Breast epithelium (tissue), 4 donors: ENCODE data around the gene FBXL13. TPM values are rescaled to one million over a fixed set of nuclear protein-coding genes. Genes with fewer than 3 reads are reported as not detected.

Experiments used
- DNase-seq, 2 donors: peaks; one replicate each; pipeline ENCODE4 v3.0.0-alpha.2; 2019; ENCODE audit warnings: low spot score in 2 of 2
- H3K27ac ChIP-seq, 2 donors: fragments of 200-600 bp; sonication (generic) in 1 of 2; one replicate each; pipeline ENCODE4 v1.5.1; 2016 to 2019; ENCODE audit warnings: mild to moderate bottlenecking in 1 of 2
- H3K27me3 ChIP-seq, 2 donors: fragments of 200-600 bp; sonication (generic) in 1 of 2; one replicate each; pipeline versions ENCODE4 v1.5.1 to v1.6.0; 2017 to 2019; ENCODE audit warnings: control low read depth in 1 of 2, mild to moderate bottlenecking in 1 of 2
- H3K36me3 ChIP-seq: fragments of 200-600 bp; one replicate; pipeline ENCODE4 v1.5.1; 2019
- H3K4me1 ChIP-seq, 2 donors: fragments of 200-600 bp; sonication (generic); one replicate each; pipeline ENCODE4 v1.5.1; 2016 to 2019; ENCODE audit warnings: control low read depth in 1 of 2
- H3K4me3 ChIP-seq, 3 donors: fragments of 200-600 bp; sonication (generic); 1 replicate in 2 of 3; 2 replicates in 1 of 3; pipeline ENCODE4 v1.5.1; 2016 to 2019; ENCODE audit warnings: mild to moderate bottlenecking in 3 of 3, moderate library complexity in 2 of 3
- H3K9me3 ChIP-seq, 2 donors: fragments of 200-600 bp; sonication (generic) in 1 of 2; one replicate each; pipeline ENCODE4 v1.5.1; 2016 to 2019; ENCODE audit warnings: control low read depth in 1 of 2
- POLR2A ChIP-seq: fragments of 450-650 bp; IDR thresholded peaks from one replicate; pipeline ENCODE4 v1.6.1; 2016; ENCODE audit warnings: antibody characterized with exemption, mild to moderate bottlenecking, moderate library complexity
- POLR2AphosphoS5 ChIP-seq, 3 donors: sonication (generic); formaldehyde crosslinking; IDR thresholded peaks; one replicate each; pipeline ENCODE4 v1.6.1; 2017; ENCODE audit warnings: antibody characterized with exemption in 3 of 3
- intact Hi-C: fragments of 100-400 bp; cut with DNase I; formaldehyde crosslinking; loops from one replicate; pipeline ENCODE4 v1.15.1; 2023; ENCODE audit warnings: low total_unique reads
- total RNA-seq, 3 donors: library from RNA; depleted of rRNA; stranded (reverse); fragments of >200 nt; gene quantifications; one replicate each; pipeline ENCODE4 v1.1.0, GENCODE V29; 2016
- TF ChIP-seq, protein P1 (sequence below), 3 donors: fragments of 450-650 bp; IDR thresholded peaks; one replicate each; pipeline ENCODE4 v1.5.1; 2016 to 2017; ENCODE audit warnings: antibody characterized with exemption in 3 of 3, mild to moderate bottlenecking in 3 of 3, moderate library complexity in 3 of 3

FBXL13 gene
- total RNA-seq, 3 donors from 2014 or later = 1.1 to 4.2 (median 3.3) TPM

DNA sequence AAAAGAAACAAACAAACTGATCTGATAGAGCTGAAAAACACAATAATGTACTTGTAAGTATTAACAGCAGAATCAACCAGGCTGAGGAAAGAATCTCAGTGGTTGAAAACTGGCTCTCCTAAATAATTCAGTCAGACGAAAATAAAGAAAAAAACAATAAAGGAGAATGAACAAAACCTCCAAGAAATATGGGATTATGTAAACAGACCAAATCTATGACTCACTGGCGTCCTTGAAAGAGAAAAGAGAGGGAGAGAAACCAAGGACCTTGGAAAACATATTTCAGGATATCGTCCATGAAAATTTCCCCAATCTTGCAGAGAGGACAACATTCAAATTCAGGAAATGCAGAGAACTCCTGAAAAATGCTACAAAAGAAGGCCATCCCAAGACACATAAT lies 62.9 kb downstream of the FBXL13 start:
- Histone ChIP-seq H3K27ac (no peak overlapping the region), H3K4me1 (no peaks in the 10 kb centered on the region), H3K36me3 (no peaks in the 10 kb centered on the region), H3K27me3 (no peaks in the 10 kb centered on the region), H3K9me3 (peaks cover 5 to 7% of the 10 kb centered on the region in 2 donors), H3K4me3 (no peak overlapping the region)
- intact Hi-C loops = no loop called here
- TF ChIP-seq, protein P1, sequence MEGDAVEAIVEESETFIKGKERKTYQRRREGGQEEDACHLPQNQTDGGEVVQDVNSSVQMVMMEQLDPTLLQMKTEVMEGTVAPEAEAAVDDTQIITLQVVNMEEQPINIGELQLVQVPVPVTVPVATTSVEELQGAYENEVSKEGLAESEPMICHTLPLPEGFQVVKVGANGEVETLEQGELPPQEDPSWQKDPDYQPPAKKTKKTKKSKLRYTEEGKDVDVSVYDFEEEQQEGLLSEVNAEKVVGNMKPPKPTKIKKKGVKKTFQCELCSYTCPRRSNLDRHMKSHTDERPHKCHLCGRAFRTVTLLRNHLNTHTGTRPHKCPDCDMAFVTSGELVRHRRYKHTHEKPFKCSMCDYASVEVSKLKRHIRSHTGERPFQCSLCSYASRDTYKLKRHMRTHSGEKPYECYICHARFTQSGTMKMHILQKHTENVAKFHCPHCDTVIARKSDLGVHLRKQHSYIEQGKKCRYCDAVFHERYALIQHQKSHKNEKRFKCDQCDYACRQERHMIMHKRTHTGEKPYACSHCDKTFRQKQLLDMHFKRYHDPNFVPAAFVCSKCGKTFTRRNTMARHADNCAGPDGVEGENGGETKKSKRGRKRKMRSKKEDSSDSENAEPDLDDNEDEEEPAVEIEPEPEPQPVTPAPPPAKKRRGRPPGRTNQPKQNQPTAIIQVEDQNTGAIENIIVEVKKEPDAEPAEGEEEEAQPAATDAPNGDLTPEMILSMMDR (IDR thresholded peaks at IDR 0.05) = no peak
- TF ChIP-seq POLR2A (no peak), POLR2AphosphoS5 (IDR thresholded peaks at IDR 0.05) (no peak)
- no peak for DNase-seq

DNA sequence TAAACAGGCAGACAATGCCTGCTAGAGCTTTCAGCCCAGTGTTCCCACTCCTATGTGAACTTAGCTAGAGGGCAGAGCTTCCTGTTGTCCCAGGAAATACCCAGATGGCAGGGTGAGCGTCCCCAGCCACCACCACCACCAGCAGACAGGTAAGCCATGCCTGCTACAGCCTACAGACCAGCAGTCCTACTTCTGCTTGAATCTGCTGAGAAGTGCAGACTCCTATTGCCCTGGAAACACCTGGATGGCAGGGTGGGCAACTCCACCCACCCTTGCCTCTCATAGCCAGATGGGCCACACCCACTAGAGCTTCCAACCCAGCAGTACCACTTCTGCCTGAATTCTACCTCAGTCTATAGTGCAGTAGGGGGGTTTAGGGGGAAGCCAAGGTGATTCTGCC lies 64.4 kb downstream of the FBXL13 start:
- TF ChIP-seq POLR2AphosphoS5 (IDR thresholded peaks at IDR 0.05) = no peak
- no peak for TF ChIP-seq POLR2A
- TF ChIP-seq, protein P1 (IDR thresholded peaks at IDR 0.05) = no peak
- Histone ChIP-seq H3K27ac (no peak overlapping the region), H3K9me3 (no peaks in the 10 kb centered on the region), H3K4me1 (no peaks in the 10 kb centered on the region), H3K27me3 (no peaks in the 10 kb centered on the region), H3K36me3 (no peaks in the 10 kb centered on the region), H3K4me3 (no peak overlapping the region)
- intact Hi-C loops = no loop called here
- DNase-seq = no peak

GRCh38 chr7:103009466-103010185 lies 65.0 kb downstream of the FBXL13 start:
- DNase-seq = no peak
- intact Hi-C loops = no loop called here
- TF ChIP-seq, protein P1 (IDR thresholded peaks at IDR 0.05) = no peak
- TF ChIP-seq POLR2A (no peak), POLR2AphosphoS5 (IDR thresholded peaks at IDR 0.05) (no peak)

DNA sequence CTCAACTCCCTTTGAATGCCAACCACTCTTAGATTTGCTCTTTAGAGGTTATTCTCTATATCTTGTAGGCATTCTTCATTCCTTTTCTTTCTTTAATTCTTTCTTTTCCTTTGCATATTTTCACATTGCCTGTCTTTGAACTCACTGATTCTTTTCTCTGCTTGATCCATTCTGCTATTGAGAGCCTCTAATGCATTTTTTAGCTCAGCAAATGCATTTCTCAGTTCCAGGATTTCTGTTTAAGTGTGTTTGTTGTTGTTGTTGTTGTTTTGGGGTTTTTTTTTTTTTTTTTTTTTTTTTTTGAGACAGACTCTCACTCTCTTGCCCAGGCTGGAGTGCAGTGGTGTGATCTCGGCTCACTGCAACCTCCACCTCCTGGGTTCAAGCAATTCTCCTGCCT lies 71.6 kb downstream of the FBXL13 start:
- TF ChIP-seq, protein P1 (IDR thresholded peaks at IDR 0.05) = no peak
- TF ChIP-seq POLR2AphosphoS5 (IDR thresholded peaks at IDR 0.05) (no peak), POLR2A (no peak)
- Histone ChIP-seq H3K4me1 (no peaks in the 10 kb centered on the region), H3K36me3 (no peaks in the 10 kb centered on the region), H3K27ac (no peak overlapping the region), H3K27me3 (no peaks in the 10 kb centered on the region), H3K9me3 (peaks cover 11 to 18% of the 10 kb centered on the region in 2 donors), H3K4me3 (no peak overlapping the region)
- intact Hi-C loops = no loop called here
- DNase-seq = no peak

More at GRCh38 chr7:103009466-103010185, 65.0 kb downstream of the FBXL13 start:
- Histone ChIP-seq H3K4me3 (no peak overlapping the region), H3K36me3 (no peaks in the 10 kb centered on the region), H3K4me1 (no peaks in the 10 kb centered on the region), H3K27ac (no peak overlapping the region), H3K9me3 (no peaks in the 10 kb centered on the region), H3K27me3 (no peaks in the 10 kb centered on the region)

DNA sequence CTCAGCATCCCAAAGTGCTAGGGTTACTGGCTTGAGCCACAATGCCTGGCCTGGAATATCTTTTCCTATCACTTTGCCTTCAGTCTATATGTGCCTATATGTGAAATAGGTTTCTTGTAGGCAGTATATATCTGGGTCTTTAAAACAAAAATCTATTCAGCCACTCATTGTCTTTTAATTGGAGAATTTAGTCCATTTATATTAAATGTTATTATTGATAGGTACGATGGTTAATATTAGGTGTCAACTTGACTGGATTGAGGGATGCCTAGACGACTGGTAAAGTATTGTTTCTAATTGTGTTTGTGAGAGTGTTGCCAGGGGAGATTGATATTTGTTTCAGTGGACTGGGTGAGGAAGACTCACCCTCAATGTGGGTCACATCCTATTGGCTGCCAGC lies 73.4 kb downstream of the FBXL13 start:
- peaks cover 11 to 18% of the 10 kb centered on the region in 2 donors for H3K9me3 ChIP-seq
- H3K27ac ChIP-seq = no peak overlapping the region
- intact Hi-C loops = no loop called here
- H3K4me3 ChIP-seq = no peak overlapping the region
- no peaks in the 10 kb centered on the region for H3K4me1 ChIP-seq
- H3K27me3 ChIP-seq = no peaks in the 10 kb centered on the region
- no peak for DNase-seq
- H3K36me3 ChIP-seq = no peaks in the 10 kb centered on the region
- TF ChIP-seq, protein P1 (IDR thresholded peaks at IDR 0.05) = no peak
- no peak for TF ChIP-seq POLR2A
- no peak for TF ChIP-seq POLR2AphosphoS5 (IDR thresholded peaks at IDR 0.05)
